ENCODE results near the gene SFTA2. TPM values are rescaled to one million over a fixed set of nuclear protein-coding genes. Genes with fewer than 3 reads are reported as not detected.

The SFTA2 gene
- total and polyA plus RNA-seq, 2 donors (not counting 1 experiment from before 2014, with no cell fraction given) = not detected

GRCh38 chr6:30931272-30931671 is 698 bp downstream of the SFTA2 start:
- no peak overlapping the region for H3K4me3 Mint-ChIP-seq
- CTCF ChIA-PET = no interaction called here
- Histone ChIP-seq H3K4me1 (ENCODE audit: control insufficient read depth in 2 of 2, insufficient read depth in 2 of 2, low read length in 2 of 2) (no peaks in the 10 kb centered on the region), H3K27ac (ENCODE audit: low read length in 2 of 2) (no peak overlapping the region), H3K27me3 (replicated peaks in 1 of 4; ENCODE audit: control extremely low read depth in 1 of 4, control insufficient read depth in 3 of 4, insufficient read depth in 4 of 4, low read length in 3 of 4) (peaks cover 0 to 3% (median under 1%) of the 10 kb centered on the region in 4 experiments), H4K20me1 (ENCODE audit: control insufficient read depth, insufficient read depth, low read length, poor library complexity, severe bottlenecking) (no peaks in the 10 kb centered on the region), H3K9ac (ENCODE audit: low read length) (no peak overlapping the region), H3K4me2 (replicated peaks; ENCODE audit: low read depth, low read length, poor library complexity, severe bottlenecking) (no peak overlapping the region), H3K79me2 (ENCODE audit: control insufficient read depth, insufficient read depth, low read length) (no peaks in the 10 kb centered on the region), H3K36me3 (replicated peaks in 1 of 2; ENCODE audit: control extremely low read depth in 1 of 2, control insufficient read depth in 1 of 2, extremely low read depth in 1 of 2, insufficient read depth in 2 of 2, low read length in 1 of 2) (peaks cover under 1 to 6% of the 10 kb centered on the region in 2 experiments), H3K4me3 (ENCODE audit: control extremely low read depth in 1 of 5, extremely low read depth in 1 of 5, insufficient read depth in 1 of 5, low read depth in 2 of 5, low read length in 4 of 5) (no peak overlapping the region), H3K9me3 (ENCODE audit: control extremely low read depth in 1 of 3, control insufficient read depth in 2 of 3, insufficient read depth in 1 of 3, low read length in 2 of 3) (peaks cover 0 to 11% (median 6%) of the 10 kb centered on the region in 3 donors), H2AFZ (ENCODE audit: insufficient read depth, low read depth, low read length, poor library complexity, severe bottlenecking) (no peak overlapping the region)
- no peak for ATAC-seq (ENCODE audit: low read depth)
- no peaks in the 10 kb centered on the region for H3K4me1 Mint-ChIP-seq
- no peak overlapping the region for H3K27ac Mint-ChIP-seq
- H3K9me3 Mint-ChIP-seq (ENCODE audit: insufficient read depth) = peaks cover 6% of the 10 kb centered on the region
- WGBS (ENCODE audit: insufficient coverage) = 80% methylated on average over 7 of the region's 8 CpGs
- POLR2A ChIA-PET = no interaction called here
- TF ChIP-seq EZH2 (IDR thresholded peaks at IDR 0.05; ENCODE audit: borderline replicate concordance, insufficient read depth, low read depth, low read length, poor library complexity, severe bottlenecking) = no peak
- no peak for TF ChIP-seq CTCF (IDR thresholded peaks at IDR 0.05)
- H3K27me3 Mint-ChIP-seq = peaks cover 14% of the 10 kb centered on the region
- no peak for DNase-seq
- intact Hi-C loops (cut with micrococcal nuclease) = no loop called here

- peaks cover 0 to 3% (median under 1%) of the 10 kb centered on the region in 4 experiments for H3K27me3 ChIP-seq (replicated peaks in 1 of 4; ENCODE audit: control extremely low read depth in 1 of 4, control insufficient read depth in 3 of 4, insufficient read depth in 4 of 4, low read length in 3 of 4)
- Mint-ChIP-seq H3K4me1 (no peaks in the 10 kb centered on the region), H3K27ac (no peak overlapping the region), H3K27me3 (peaks cover 11% of the 10 kb centered on the region), H3K9me3 (ENCODE audit: insufficient read depth) (peaks cover 6% of the 10 kb centered on the region), H3K4me3 (no peak overlapping the region)
- intact Hi-C loops (cut with micrococcal nuclease) = no loop called here
- WGBS (ENCODE audit: insufficient coverage) = 100% methylated on average over 2 of the region's 4 CpGs
- no peaks in the 10 kb centered on the region for H3K79me2 ChIP-seq (ENCODE audit: control insufficient read depth, insufficient read depth, low read length)
- no peaks in the 10 kb centered on the region for H4K20me1 ChIP-seq (ENCODE audit: control insufficient read depth, insufficient read depth, low read length, poor library complexity, severe bottlenecking)
- ATAC-seq (ENCODE audit: low read depth) = no peak
- no peak overlapping the region for H3K9ac ChIP-seq (ENCODE audit: low read length)
- no peak overlapping the region for H2AFZ ChIP-seq (ENCODE audit: insufficient read depth, low read depth, low read length, poor library complexity, severe bottlenecking)
- H3K4me3 ChIP-seq (ENCODE audit: control extremely low read depth in 1 of 5, extremely low read depth in 1 of 5, insufficient read depth in 1 of 5, low read depth in 2 of 5, low read length in 4 of 5) = no peak overlapping the region
- peaks cover 2 to 12% of the 10 kb centered on the region in 2 experiments for H3K36me3 ChIP-seq (replicated peaks in 1 of 2; ENCODE audit: control extremely low read depth in 1 of 2, control insufficient read depth in 1 of 2, extremely low read depth in 1 of 2, insufficient read depth in 2 of 2, low read length in 1 of 2)
- H3K9me3 ChIP-seq (ENCODE audit: control extremely low read depth in 1 of 3, control insufficient read depth in 2 of 3, insufficient read depth in 1 of 3, low read length in 2 of 3) = peaks cover 0 to 11% (median 6%) of the 10 kb centered on the region in 3 donors
- H3K4me2 ChIP-seq (replicated peaks; ENCODE audit: low read depth, low read length, poor library complexity, severe bottlenecking) = no peak overlapping the region
- no peak for DNase-seq
- ChIA-PET CTCF (no interaction called here), POLR2A (no interaction called here)
- H3K4me1 ChIP-seq (ENCODE audit: control insufficient read depth in 2 of 2, insufficient read depth in 2 of 2, low read length in 2 of 2) = no peaks in the 10 kb centered on the region
- no peak for TF ChIP-seq CTCF (IDR thresholded peaks at IDR 0.05)
- no peak for TF ChIP-seq EZH2 (IDR thresholded peaks at IDR 0.05; ENCODE audit: borderline replicate concordance, insufficient read depth, low read depth, low read length, poor library complexity, severe bottlenecking)
- H3K27ac ChIP-seq (ENCODE audit: low read length in 2 of 2) = no peak overlapping the region
These were observed 1.5 kb downstream of the SFTA2 start for GRCh38 chr6:30930506-30930905.

Measured in B cell (primary cell).